ENCODE data around the gene DDAH2. TPM values are rescaled to one million over a fixed set of nuclear protein-coding genes. Genes with fewer than 3 reads are reported as not detected.

Gene DDAH2
- total RNA-seq, 2 donors from 2014 or later = 150 to 153 TPM

GRCh38 chr6:31776989-31777666 lies 48.0 kb upstream of the DDAH2 start, which contains the start of gene VWA7:
TSS of gene VWA7 (minus strand) at chr6:31777328. CDS start at chr6:31776779, 549 bp downstream.
- no peaks in the 10 kb centered on the region for H3K27me3 ChIP-seq (ENCODE audit: control insufficient read depth, insufficient read depth, low read length, poor library complexity, severe bottlenecking)
- H3K9ac ChIP-seq (ENCODE audit: extremely low read depth, low read length, poor library complexity, severe bottlenecking) = no peak within 1 kb of the TSS
- H3K27me3 Mint-ChIP-seq (ENCODE audit: insufficient read depth) = no peaks in the 10 kb centered on the region
- H3K36me3 Mint-ChIP-seq (ENCODE audit: low read depth) = peaks cover 21% of the 10 kb centered on the region
- no peaks in the 10 kb centered on the region for H3K4me1 ChIP-seq (ENCODE audit: control insufficient read depth, insufficient read depth, low read length)
- H3K9me3 ChIP-seq (ENCODE audit: control insufficient read depth, low read length) = no peaks in the 10 kb centered on the region
- peak; percentile 56 for DNase-seq
- 80% methylated on average over 15 of the region's 15 CpGs; no CpG with 5 or more reads in 1 of the 2 experiments for WGBS, 2 experiments (ENCODE audit: insufficient coverage in 1 of 2, insufficient read length in 1 of 2)
- no peak within 1 kb of the TSS for H3K27ac ChIP-seq (ENCODE audit: low read depth, low read length)
- TF ChIP-seq, protein P1, sequence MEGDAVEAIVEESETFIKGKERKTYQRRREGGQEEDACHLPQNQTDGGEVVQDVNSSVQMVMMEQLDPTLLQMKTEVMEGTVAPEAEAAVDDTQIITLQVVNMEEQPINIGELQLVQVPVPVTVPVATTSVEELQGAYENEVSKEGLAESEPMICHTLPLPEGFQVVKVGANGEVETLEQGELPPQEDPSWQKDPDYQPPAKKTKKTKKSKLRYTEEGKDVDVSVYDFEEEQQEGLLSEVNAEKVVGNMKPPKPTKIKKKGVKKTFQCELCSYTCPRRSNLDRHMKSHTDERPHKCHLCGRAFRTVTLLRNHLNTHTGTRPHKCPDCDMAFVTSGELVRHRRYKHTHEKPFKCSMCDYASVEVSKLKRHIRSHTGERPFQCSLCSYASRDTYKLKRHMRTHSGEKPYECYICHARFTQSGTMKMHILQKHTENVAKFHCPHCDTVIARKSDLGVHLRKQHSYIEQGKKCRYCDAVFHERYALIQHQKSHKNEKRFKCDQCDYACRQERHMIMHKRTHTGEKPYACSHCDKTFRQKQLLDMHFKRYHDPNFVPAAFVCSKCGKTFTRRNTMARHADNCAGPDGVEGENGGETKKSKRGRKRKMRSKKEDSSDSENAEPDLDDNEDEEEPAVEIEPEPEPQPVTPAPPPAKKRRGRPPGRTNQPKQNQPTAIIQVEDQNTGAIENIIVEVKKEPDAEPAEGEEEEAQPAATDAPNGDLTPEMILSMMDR (conservative IDR thresholded peaks at IDR 0.05) = no peak
- no peaks in the 10 kb centered on the region for H3K4me1 Mint-ChIP-seq
- no peak within 1 kb of the TSS for H3K4me3 Mint-ChIP-seq
- H3K9me3 Mint-ChIP-seq = no peaks in the 10 kb centered on the region
- H3K4me3 ChIP-seq (ENCODE audit: low read length) = no peak within 1 kb of the TSS
- no peak within 1 kb of the TSS for H3K27ac Mint-ChIP-seq
- H3K36me3 ChIP-seq (ENCODE audit: control insufficient read depth, insufficient read depth, low read length) = peaks cover 26% of the 10 kb centered on the region

GRCh38 chr6:31776485-31776988 lies 47.4 kb upstream of the DDAH2 start:
- H3K4me1 Mint-ChIP-seq = no peaks in the 10 kb centered on the region
- H3K27ac ChIP-seq (ENCODE audit: low read depth, low read length) = no peak overlapping the region
- WGBS, 2 experiments (ENCODE audit: insufficient coverage in 1 of 2, insufficient read length in 1 of 2) = 68 to 81% methylated on average over 12 to 14 of the region's 14 CpGs
- no peaks in the 10 kb centered on the region for H3K9me3 ChIP-seq (ENCODE audit: control insufficient read depth, low read length)
- peaks cover 24% of the 10 kb centered on the region for H3K36me3 ChIP-seq (ENCODE audit: control insufficient read depth, insufficient read depth, low read length)
- H3K27me3 ChIP-seq (ENCODE audit: control insufficient read depth, insufficient read depth, low read length, poor library complexity, severe bottlenecking) = no peaks in the 10 kb centered on the region
- H3K27me3 Mint-ChIP-seq (ENCODE audit: insufficient read depth) = no peaks in the 10 kb centered on the region
- H3K27ac Mint-ChIP-seq = no peak overlapping the region
- H3K4me3 ChIP-seq (ENCODE audit: low read length) = no peak overlapping the region
- H3K9me3 Mint-ChIP-seq = no peaks in the 10 kb centered on the region
- H3K36me3 Mint-ChIP-seq (ENCODE audit: low read depth) = peaks cover 16% of the 10 kb centered on the region
- no peak for DNase-seq
- H3K9ac ChIP-seq (ENCODE audit: extremely low read depth, low read length, poor library complexity, severe bottlenecking) = no peak overlapping the region
- no peak overlapping the region for H3K4me3 Mint-ChIP-seq
- H3K4me1 ChIP-seq (ENCODE audit: control insufficient read depth, insufficient read depth, low read length) = no peaks in the 10 kb centered on the region
- TF ChIP-seq, protein P1 (conservative IDR thresholded peaks at IDR 0.05) = no peak

- H3K27me3 Mint-ChIP-seq (ENCODE audit: insufficient read depth) = no peaks in the 10 kb centered on the region
- Histone ChIP-seq H3K9me3 (ENCODE audit: control insufficient read depth, low read length) (no peaks in the 10 kb centered on the region), H3K27ac (ENCODE audit: low read depth, low read length) (no peak overlapping the region), H3K4me1 (ENCODE audit: control insufficient read depth, insufficient read depth, low read length) (no peaks in the 10 kb centered on the region), H3K27me3 (ENCODE audit: control insufficient read depth, insufficient read depth, low read length, poor library complexity, severe bottlenecking) (no peaks in the 10 kb centered on the region), H3K36me3 (ENCODE audit: control insufficient read depth, insufficient read depth, low read length) (peaks cover 18% of the 10 kb centered on the region), H3K9ac (ENCODE audit: extremely low read depth, low read length, poor library complexity, severe bottlenecking) (no peak overlapping the region), H3K4me3 (ENCODE audit: low read length) (no peak overlapping the region)
- H3K9me3 Mint-ChIP-seq = no peaks in the 10 kb centered on the region
- H3K36me3 Mint-ChIP-seq (ENCODE audit: low read depth) = peaks cover 12% of the 10 kb centered on the region
- H3K4me1 Mint-ChIP-seq = no peaks in the 10 kb centered on the region
- TF ChIP-seq, protein P1 (conservative IDR thresholded peaks at IDR 0.05) = no peak
- 93 to 98% methylated on average over 19 to 32 of the region's 32 CpGs for WGBS, 2 experiments (ENCODE audit: insufficient coverage in 1 of 2, insufficient read length in 1 of 2)
- H3K27ac Mint-ChIP-seq = peak overlapping the region; percentile 61
- DNase-seq = no peak
- no peak overlapping the region for H3K4me3 Mint-ChIP-seq
Observed at GRCh38 chr6:31775633-31776484, 46.8 kb upstream of the DDAH2 start.

Measured in endodermal cell (in vitro differentiated cells).